IPS-11a (cell line): ENCODE results near the gene RPS6KA3.
"Not testable (repeated sequence)": the region's sequence is repeated elsewhere in the genome, so short reads cannot be mapped to it uniquely, and the experiment has no call there.

Experiments
- H3K4me3 ChIP-seq: one replicate; pipeline ENCODE4 v1.5.1; 2013; ENCODE audit warnings: low read depth, low read length, control low read depth

The RPS6KA3 gene

DNA sequence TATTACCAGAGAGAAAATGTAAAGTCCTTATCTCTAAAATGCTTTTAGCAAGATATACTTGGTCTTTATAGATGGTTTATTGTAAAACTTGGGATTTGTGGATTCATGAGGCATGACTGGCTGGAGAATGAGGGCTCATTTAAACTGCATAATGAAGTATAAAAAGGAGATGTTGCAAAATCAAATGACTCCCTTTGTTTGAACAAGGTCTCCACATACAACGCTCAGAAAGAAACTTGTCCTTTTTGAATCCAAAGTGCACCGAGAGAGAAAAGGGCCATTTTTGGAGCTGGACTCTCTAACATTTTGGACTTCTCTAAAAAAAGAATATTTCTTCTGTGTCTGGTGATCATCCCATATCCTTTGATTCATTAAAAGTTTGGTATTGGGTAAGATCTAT is 117.4 kb downstream of the RPS6KA3 start:
- no peak overlapping the region for H3K4me3 ChIP-seq

GRCh38 chrX:20147561-20147960 is 119.1 kb downstream of the RPS6KA3 start:
- H3K4me3 ChIP-seq = no peak overlapping the region

GRCh38 chrX:20144491-20144890 is 122.2 kb downstream of the RPS6KA3 start:
- no peak overlapping the region for H3K4me3 ChIP-seq

DNA sequence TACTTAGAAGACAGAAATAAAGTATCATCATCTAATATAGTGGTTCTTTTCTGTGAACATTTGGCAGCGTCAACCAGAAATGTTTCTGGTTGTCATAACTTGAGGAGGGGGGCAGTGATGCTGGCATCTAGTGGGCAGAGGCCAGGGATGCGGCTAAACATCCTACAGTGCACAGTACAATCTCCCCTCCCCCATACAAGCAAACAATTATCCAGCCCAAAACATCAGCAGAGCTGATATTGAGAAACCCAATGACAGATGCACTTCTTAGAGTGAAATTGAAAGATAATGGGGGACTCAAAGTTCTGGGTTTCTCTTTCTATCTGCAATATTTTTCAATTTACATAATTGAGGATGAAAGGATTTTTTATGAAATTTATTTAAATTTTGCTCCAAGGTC is 123.1 kb downstream of the RPS6KA3 start:
- no peak overlapping the region for H3K4me3 ChIP-seq

GRCh38 chrX:20143111-20143510 is 123.6 kb downstream of the RPS6KA3 start:
- H3K4me3 ChIP-seq = no peak overlapping the region

DNA sequence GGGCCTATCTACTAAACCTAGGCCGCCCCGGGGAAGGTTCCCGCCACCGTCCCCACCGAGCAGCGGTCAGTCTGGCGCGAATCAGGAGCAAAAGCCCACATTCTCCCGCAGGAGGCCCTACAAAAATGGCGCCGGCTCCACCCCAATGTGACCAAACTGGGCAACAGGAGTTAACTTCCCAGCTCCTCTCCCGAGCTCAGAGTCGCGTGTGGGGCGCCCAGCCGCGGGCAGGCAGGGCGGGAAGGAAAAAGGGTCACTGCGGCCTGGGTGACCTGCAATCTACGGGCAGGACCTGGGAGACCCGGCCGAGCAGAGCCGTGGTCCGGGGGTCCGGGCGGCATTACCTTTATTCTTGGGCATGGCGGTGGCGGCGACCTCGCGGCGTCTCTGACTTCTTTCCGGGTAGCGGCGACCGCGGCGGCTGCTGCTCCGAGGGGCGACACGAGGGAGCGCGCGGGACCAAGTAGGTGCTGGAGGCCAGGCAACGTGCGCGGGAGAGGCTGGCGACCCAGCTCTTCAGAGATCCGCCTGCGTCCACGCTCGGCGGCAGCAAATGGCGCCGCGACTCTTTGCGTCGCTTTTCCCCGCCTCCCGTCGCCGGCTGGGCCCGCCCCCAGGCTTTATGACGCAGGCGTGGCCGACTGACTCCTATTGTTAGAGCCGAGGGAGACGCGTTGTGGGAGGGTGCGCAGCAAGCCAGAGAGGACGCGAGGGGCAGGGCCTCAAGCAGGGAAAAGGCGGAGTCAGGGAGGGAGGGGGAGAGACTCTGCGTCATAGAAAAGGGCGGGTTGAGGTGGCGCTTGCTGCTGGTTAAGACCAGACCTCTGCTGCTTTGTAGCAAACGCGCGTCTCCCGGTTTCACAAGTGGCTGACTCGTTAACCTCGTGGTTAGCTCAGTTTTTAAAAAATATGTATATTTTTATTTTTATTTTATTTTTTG is 125.2 kb downstream of the RPS6KA3 start, which contains the start of gene EIF1AX:
EIF1AX (minus strand) TSS at position 558 of the 940 bp plus-strand sequence; CDS start at position 360, 198 bp downstream.
- H3K4me3 ChIP-seq = peak within 1 kb of the TSS; percentile 72

DNA sequence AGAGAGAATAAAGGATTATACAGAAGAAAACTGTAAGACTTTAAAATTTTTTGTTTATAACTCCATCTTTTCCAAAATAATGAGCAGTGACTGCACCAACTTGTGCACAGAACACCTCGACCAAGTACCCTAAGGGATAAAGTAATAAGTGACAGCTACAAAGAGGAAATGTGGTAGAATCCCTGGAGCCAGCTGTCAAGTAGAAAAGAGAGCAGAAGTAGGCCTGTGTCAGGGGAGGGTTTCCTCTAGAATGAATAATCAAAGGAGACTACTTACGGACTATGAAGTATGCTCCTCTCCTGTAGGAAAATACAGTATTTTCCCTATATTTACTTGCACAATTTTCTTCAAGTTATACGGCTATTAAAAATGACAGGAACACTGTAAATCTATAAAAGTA is 126.3 kb downstream of the RPS6KA3 start:
- H3K4me3 ChIP-seq = peak overlapping the region; percentile 72

DNA sequence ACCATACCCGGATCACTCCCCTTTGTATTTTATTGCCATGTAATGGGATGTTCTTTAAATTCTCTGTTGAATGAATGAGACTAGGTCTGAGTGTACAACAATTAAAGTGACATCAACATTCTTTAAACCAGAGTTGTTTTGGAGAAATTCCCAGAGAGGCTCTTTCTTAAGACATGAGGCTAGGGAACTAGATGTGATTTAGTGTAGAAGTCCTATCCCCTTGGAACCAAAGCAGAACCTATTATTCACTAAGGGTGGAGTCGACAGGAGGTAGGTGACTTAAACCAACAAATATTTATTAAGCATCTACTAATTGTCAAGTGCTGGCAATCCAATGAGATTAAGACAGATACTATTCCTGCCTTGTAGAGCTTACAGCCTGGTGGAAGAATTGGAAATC is 126.7 kb downstream of the RPS6KA3 start:
- no peak overlapping the region for H3K4me3 ChIP-seq

GRCh38 chrX:20135944-20136343 is 130.8 kb downstream of the RPS6KA3 start:
- H3K4me3 ChIP-seq = no peak overlapping the region

GRCh38 chrX:20132666-20133065 is 134.0 kb downstream of the RPS6KA3 start:
- H3K4me3 ChIP-seq = no peak overlapping the region

- H3K4me3 ChIP-seq = no peak overlapping the region
These were observed 136.4 kb downstream of the RPS6KA3 start for GRCh38 chrX:20130357-20130756.

DNA sequence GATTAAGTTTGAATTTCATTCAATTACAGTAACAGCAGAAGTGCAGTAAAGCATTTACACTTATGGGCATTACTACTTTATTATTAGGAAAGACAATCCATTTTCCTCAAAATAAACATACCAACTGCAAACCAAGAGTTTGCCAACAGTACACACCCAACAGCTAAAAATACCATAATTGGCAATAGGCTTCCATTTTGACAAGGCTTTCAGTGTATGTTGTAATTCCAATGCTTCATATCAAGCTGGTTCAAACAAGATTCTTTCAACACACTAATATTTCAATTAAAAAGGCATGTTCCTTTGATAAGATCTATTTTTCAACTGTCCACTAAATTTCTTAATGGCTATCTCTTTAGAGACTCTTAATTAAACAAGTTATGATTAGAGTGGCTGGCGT is 137.2 kb downstream of the RPS6KA3 start:
- no peak overlapping the region for H3K4me3 ChIP-seq

- H3K4me3 ChIP-seq = no peak overlapping the region
These were observed 138.0 kb downstream of the RPS6KA3 start for GRCh38 chrX:20128670-20129069.

DNA sequence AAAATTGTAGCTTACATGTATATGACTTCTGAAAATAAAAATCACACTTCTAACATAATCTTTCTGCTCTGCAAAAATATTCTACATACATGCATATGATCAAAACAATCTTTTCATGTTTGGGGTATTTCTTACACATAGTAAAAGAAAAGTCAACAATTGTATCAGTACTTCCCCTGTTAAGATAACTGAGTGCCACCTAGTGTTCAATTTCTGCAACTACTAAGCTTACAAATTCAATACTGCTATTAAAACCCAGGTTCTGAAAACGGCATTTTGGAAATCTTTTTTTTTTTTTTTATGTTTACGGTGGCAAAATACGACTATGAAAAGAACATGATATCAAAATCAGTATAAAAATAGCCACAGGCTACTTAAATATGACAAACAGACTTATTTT is 139.3 kb downstream of the RPS6KA3 start:
- not testable (repeated sequence) for H3K4me3 ChIP-seq

- H3K4me3 ChIP-seq = not testable (repeated sequence)
These were observed 139.9 kb downstream of the RPS6KA3 start for GRCh38 chrX:20126833-20127232.

DNA sequence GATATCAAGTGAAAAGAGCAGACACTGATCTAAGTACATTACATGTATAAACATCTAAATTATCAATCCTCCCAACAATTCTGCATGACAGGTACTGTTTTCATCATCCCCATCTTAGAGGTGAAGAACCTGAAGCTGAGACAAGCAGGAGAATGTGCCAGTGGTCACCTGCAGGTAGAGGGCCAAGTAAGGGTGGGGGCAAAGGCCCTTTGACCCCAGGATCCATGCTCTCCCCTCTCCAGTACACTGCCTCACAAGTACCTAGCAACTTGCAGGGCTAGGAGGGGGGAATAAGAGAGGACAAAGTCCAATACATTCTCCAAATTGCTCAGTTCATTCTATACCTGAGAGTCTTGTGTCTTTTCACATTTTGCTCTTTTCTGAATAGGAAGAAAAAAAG is 141.7 kb downstream of the RPS6KA3 start:
- H3K4me3 ChIP-seq = no peak overlapping the region

- no peak overlapping the region for H3K4me3 ChIP-seq
These were observed 148.5 kb downstream of the RPS6KA3 start for GRCh38 chrX:20118065-20118824.

DNA sequence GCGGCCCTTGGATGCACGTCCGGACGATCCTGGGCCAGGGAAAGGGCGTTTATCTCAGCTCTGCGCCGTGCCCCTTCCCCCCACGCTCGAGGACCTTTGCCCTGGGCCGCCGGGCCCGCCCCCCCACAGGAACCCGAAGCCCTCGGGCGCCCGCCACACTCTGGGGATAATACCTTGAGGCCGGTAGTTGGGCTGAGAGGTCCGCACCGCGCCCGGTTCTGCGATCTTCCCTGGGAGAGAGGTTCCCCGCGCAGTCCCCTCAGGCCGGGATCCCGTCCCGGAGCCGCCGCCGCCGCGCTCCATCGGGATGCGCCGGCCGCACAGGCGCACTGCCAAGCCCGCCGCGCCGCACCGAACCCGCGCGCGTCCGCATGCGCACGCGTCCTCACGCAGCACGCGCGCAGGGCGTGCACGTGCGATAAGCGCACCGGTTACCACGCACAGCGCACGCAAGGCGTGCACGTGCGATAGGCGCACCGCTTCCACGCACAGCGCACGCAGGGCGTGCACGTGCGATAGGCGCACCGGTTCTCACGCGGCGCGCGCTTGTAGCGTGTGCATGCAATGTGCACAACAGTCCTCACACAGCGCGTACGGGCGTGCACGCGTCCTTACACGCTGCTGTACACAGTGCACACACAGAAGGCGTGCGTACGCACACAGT is 150.0 kb downstream of the RPS6KA3 start, which contains the start of gene MAP7D2:
MAP7D2 (minus strand) TSS at position 331 of the 664 bp plus-strand sequence; CDS start at position 303, 28 bp downstream.
- peak within 1 kb of the TSS; percentile 20 for H3K4me3 ChIP-seq

- H3K4me3 ChIP-seq = peak overlapping the region; percentile 20
These were observed 150.6 kb downstream of the RPS6KA3 start for GRCh38 chrX:20116087-20116576.

DNA sequence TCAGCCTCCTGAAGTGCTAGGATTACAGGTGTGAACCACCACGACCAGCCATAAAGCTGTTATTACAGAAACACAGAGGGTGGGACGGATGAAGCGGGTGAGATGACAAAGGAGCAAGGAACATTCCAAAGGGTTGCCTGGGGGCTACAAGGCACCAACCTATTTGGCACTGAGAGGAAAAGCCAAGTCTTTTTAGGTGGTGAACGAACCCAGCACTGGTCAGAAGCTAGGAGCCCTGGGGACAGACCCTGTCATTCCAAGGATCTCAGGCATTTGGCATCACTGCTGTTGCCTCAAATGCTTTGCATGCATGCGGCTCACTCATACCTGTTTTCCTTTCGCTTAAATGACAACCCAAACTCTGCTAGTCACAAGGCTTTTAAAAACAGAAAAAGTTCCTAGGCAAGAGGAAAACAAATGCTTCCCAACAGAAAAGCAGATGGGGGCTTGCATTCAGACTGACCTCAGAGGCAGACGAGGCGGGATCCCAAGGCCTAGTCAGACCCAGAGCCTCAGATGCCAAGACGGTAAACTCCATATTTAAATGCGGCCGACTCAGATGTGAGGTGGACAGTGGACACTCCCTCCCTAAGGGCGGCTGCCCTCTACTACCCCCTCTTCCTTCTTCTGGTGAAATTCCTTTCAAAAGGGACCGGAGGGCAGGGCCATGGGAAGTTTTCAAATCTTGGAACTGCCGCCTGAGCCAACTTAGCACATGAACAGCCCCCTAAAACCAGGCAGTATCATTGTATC is 154.5 kb downstream of the RPS6KA3 start:
- no peak overlapping the region for H3K4me3 ChIP-seq
